Measurements from ENCODE around the gene RBMS2.
"Not testable (repeated sequence)": the region's sequence is repeated elsewhere in the genome, so short reads cannot be mapped to it uniquely, and the experiment has no call there.

The RBMS2 gene

DNA sequence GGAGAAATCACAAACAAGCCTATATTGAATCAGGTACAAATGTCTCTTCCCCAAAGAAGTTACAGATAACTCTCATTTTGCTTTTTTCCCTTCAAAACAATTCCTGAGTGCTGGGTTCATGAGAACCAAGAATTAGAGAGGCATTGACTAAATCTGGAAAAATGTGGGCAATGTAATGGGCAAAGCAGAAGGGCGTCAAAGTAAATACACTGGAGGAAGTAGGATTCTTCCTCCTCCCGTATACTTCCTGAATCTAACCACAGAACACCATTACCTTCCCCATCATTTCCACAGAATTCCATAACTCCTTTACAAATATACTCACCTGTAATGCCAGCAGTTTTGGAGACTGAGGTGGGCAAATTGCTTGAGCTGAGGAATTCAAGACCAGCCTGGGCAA lies 3.0 kb upstream of the RBMS2 start:
- no peak for DNase-seq (ENCODE audit: low spot score)

DNA sequence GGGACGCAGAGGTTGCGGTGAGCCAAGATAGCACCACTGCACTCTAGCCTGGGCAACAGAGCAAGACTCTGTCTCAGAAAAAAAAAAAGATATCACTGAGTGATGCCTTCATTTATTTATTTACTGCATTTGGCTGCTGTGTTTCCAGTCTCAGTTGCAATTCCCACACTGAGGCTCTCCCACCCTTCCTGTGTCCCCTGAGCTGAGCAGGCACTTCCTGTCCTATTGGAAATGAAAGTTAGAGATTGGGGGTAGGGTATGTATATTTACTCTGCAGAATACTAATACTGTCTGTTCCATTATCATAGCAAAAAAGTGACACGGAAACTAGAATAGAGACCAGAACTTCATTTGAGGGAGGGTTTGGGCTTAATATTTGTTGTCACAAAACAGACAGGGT lies 1.6 kb upstream of the RBMS2 start:
- DNase-seq (ENCODE audit: low spot score): peak; percentile 65

DNA sequence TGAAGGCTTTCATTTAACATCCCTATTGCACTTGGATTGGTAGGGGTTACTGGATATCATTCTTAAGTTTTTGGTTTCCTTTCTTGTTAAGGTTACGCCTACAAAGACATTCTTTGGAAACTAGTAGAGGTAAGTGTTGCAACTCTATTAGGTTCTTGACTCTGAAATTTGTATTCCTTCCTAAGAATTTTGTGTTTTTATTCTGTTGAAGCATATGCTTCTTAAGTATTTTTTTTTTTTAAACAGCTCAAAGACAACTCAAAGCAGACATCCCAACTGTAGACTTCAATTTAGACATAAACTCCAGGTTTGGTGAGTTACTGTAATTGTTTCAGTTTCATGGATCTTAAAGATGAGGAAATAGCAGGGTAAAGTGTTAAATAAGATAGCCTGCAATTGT lies 1.1 kb upstream of the RBMS2 start:
- DNase-seq (ENCODE audit: low spot score): no peak

DNA sequence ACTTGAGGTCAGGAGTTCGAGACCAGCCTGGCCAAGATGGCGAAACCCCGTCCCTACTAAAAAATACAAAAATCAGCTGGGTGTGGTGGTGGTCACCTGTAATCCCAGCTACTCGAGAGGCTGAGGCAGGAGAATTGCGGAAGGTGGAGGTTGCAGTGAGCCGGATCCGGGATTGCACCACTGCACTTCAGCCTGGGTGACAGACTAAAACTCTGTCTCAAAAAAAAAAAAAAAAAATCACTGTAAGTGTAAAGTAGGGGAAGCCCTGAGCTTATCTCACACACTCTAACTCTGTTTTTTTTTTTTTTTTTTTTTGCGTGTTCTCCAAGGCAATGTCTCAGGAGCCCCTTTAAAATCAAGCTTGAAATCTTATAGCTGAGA lies 421 bp upstream of the RBMS2 start:
- DNase-seq (ENCODE audit: low spot score): no peak

DNA sequence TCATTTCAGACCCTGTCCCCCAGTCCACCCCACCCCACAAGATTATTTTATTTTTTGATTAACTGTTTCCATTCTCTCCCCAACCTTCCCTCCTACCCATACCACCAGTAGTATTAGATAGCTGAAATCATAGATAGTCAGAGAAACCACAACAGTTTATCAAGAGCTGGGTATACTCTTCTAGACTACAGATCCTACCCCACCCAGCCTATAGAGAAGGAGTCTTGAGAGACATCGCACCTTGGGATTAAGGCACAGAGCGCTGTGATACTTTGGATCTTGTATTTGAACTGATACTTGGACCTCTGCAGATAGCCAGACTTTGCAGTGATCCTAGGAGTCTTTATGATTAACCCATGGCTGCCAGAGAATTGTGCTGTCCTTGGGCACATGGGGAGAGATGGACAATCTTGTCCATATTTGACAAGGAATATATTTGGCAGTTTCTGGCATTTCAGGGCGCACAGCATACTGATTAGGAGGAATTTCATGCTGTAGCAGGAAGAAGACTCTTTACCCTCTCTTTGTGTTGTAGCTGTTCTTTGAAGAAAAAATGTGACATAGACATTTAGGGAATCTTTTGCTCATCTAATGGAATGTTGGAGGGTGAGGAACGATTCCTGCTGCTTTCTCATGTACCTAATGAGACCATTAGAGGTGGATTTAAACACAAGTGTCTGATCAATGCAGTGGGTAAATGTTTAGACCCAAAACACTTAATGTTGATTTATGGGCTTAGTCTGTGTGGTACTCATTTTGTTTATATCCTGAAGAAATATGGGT lies 982 bp downstream of the RBMS2 start:
- DNase-seq (ENCODE audit: low spot score): no peak

DNA sequence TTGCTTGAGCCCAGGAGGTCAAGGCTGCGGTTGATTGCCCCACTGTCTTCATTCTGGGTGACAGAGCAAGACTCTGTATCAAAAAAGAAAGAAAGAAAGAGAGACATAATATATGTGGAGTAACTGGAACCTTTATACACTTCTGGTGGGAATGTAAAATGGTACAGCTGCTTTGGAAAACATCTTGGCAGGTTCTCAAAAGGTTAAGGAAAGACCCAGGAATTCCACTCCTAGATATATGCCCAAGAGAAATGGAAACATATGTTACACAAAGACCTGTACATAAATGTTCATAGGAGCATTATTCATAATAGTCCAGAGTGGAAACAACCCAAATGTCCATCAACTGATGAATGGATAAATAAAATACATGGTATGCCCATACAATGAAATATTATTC lies 7.2 kb downstream of the RBMS2 start:
- no peak for DNase-seq (ENCODE audit: low spot score)

DNA sequence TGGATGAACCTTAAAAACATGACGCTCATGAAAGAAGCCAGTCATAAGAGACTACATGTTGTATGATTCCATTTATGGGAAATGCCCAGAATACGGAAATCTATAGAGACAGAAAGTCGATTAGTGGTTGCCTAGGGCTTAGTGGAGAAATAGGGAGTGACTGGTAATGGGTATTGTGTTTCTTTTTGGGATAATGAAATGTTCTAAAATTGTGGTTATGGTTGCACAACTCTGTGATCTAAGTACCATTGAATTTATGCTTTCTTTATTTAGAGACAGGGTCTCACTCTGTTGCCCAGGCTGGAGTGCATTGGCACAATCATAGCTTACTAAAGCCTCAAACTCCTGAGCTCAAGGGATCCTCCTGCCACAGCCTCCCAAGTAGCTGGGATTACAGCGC lies 8.0 kb downstream of the RBMS2 start:
- DNase-seq (ENCODE audit: low spot score): no peak

DNA sequence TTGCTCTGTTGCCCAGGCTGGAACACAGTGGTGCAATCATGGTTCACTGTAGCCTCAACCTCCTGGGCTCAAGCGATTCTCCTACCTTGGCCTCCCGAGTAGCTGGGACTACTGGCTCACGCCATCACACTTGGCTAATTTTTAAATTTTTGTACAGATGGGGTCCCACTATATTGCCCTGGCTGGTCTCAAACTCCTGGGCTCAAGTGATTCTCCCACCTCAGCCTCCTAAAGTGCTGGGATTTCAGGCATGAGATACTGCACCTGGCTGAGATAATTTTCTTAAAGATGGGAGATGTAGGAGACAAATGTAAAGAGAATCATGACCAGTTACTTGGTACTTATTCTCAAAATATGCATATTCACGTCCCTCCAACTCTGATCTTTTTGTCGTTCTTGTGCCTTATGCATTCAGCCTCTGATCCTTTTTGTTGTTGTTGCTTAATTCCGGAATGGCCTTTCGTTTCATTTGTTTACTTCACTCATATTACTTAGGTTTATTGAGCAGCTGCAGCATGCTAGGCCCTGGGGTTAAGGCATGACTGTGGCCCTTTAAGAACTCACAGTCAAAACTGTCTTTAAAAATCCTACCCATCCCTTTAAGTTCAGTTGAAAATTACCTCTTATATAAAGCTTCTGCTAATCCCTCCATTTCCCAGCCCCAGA lies 8.9 kb downstream of the RBMS2 start:
- DNase-seq (ENCODE audit: low spot score): no peak

DNA sequence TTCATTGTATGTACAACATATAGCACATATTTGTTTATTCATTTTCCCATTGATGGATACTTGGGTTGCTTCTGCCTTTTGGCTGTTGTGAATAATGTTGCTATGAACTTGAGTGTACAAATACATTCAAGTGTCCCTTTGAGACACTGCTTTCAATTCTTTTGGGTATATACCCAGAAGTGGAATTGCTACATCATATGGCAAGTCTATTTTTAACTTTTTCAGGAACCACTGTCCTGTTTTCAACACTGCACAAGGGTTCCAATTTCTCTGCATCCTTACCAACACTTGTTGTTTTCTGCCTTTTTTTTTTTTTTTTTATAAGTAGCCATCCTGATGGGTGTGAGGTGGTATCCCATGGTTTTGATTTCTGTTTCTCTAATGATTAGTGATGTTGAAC lies 15.9 kb downstream of the RBMS2 start:
- DNase-seq (ENCODE audit: low spot score): no peak

DNA sequence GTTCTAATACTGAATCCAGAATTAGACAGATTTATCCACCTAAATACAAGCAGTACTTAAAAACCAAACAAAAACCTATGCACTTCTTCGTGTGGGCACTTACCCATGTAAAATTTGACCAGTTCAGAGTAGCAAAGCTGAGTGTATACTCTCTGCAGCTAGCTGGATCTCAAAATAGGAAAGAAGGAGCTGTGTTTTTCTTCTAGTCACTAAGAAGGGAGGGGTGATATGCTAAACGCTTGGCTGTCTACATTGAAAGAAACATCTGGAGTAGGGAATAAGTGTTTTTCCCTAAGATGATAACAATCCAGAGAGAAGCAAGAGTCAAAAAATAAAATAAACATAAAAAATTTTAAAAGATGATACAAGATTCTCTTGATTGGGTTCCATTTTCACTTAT lies 20.0 kb downstream of the RBMS2 start:
- no peak for DNase-seq (ENCODE audit: low spot score)

DNA sequence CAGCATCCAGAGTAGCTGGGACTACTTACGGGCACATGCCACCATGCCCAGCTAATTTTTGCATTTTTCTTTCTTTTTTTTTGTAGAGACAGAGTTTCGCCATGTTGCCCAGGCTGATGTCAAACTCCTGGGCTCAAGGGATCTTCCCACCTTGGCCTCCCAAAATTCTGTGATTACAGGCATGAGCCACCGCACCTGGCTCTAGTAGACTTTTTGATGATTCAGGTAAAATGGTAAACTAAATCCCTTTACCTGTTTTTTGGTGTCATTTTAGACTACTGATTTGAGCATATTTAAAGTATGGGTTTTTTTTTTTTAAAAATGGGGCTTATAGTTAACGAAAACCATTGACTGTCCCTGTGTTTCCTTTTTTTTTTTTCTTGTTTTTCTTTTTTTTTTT lies 20.5 kb downstream of the RBMS2 start:
- DNase-seq (ENCODE audit: low spot score): no peak

DNA sequence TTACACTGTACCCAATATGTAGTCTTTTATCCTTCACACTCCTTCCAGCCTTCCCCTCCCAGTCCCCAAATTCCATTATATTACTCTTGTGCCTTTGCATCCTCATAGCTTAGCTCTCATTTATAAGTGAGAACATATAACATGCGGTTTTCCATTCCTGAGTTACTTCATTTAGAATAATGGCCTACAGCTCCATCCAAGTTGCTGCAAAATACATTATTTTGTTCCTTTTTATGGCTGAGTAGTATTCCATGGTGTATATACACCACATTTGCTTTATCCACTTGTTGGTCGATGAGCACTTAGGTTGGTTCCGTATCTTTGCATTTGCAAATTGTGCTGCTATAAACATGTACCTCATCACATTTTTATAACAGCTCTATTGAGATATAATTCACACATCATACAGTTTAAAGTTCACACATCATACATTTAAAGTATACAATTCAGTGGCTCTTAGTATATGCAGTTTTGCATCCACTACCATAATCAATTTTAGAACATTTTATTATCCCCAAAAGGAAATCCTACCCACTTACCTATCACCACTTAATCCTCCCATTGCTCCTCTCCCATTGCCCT lies 23.5 kb downstream of the RBMS2 start:
- DNase-seq (ENCODE audit: low spot score): no peak

DNA sequence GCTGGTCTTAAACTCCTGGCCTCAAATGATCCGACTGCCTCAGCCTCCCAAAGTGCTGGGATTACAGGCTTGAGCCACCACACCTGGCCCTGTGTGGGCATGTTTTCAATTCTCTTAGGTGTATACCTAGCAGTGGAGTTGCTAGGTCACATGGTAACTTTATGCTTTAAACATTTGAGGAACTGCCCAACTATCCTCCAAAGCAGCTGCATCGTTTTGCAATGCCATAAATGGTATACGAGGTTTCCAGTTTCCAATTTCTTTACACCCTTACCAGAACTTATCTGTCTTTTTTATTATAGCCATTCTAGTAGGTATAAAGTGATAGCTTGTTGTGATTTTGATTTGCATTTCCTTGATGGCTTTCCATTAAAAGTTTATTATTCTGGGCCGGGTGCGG lies 25.1 kb downstream of the RBMS2 start:
- DNase-seq (ENCODE audit: low spot score): no peak

DNA sequence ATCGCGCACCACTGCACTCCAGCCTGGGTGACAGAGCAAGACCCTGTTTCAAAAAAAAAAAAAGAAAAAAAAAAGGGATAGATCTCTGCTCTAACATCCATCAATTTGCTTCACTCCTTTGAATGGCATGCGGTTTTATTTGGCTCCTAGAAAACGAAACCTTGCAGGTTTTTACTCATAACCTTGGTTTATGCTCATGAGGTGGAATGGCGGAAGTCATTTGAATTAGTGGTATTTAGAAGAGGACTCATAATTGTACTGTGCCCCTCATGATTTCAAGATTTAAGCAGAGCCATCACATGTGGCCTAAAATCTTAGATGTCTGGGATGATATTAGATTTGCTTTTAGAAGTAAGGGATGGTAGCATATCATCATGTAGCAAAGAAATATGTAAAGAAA lies 29.4 kb downstream of the RBMS2 start:
- no peak for DNase-seq (ENCODE audit: low spot score)

DNA sequence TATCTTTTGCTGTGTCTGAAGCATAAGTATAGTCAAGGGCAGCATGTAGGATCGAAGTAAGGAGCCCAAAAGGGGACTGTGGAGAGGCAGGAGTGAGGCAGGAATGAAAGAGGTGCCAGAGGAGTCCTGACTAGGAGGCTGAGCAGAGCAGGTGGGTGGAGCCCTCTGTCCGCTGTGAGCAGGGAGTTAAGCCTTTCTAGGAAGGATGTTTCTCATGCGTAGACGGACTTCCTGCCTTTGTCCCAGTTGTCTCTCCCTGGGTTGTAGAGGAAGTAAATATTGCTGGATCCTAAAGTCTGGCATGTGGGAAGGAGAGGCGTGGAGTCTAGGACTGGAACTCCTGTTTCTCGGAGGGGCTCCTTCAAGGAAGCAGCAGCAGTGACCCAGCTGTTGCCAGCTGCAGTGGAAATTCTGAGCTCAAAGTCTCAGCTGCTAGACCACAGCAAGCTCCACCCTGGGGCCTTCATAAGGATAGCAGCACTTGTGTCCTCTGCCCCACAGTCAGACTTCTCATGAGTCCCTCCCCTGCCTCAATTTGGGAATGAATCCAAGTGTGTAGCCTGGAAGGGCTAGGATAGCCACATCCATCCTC lies 44.0 kb downstream of the RBMS2 start:
- peak; percentile 99 for DNase-seq (ENCODE audit: low spot score)

DNA sequence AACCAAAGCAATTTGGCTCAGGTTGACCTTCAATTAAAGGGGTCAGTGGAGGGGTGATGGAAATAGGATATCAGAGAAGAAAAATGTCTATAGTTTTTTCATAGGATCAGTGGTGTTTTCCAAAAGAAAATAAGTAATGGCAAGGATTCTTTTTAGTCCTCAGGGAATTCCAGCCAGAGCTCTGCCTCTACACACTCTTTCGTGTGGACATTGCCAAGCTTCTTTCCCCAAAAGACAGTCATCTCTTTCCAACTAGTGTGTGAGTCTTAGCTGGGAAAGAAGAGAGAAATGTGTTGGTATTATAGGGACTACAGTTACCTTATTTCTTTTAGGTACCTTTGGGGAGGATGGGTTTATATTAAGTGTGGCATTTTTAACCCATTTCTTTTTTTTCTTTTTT lies 46.5 kb downstream of the RBMS2 start:
- DNase-seq (ENCODE audit: low spot score): no peak

DNA sequence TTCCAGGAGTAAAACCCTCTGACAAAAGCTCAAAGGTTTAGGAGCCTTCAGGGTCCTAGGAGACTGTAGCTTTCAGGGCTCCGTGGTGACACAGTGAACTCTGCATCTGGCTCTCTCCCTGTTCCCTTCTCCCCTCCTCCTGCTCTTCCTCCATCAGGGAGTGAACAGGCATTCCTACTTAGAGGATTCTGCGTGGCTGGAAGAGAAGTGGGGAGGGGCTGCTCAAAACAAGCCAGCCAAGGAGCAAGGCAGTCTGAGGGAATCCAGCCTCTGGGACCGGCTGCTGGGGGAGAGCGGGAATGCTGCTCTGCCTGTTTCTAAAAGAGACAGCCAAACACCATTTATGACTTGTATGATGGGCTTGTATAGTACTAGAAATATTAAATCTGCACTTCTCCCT lies 49.5 kb downstream of the RBMS2 start:
- no peak for DNase-seq (ENCODE audit: low spot score)

DNA sequence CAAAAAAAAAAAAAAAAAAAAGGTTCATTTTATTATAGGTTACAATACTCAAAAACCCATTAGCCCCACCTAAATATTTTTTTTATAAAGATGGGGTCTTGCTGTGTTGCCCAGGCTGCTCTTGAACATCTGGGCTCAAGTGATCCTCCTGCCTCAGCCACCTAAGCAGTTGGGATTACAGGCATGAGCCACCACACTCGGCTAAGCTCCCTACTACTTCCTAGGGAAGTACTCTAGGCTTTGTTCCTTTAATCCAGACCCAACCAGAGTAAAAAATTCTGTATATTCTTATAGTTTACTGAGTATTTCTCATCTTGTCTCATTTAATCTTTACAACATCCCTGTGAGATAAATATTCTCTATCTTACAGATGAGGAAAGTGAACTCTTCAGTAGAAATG lies 50.7 kb downstream of the RBMS2 start:
- no peak for DNase-seq (ENCODE audit: low spot score)

DNA sequence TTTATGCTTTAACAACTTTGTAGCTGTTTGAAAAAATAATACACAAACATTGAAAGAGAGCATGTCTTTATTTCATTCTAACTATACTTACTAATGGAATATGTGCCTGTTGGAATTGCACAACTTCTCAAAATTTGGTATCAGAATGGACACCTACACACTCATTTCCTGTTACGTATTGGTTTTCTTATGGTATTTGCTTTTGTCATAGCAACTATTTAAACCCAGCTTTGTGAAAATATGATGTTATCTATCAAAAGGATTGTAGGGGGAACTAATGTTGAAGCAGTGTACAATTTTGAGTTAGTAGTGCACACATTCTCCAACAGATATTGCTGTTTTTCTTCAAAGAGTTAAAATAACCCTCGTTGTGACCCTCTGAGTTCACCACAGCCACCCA lies 52.6 kb downstream of the RBMS2 start:
- DNase-seq (ENCODE audit: low spot score): no peak

DNA sequence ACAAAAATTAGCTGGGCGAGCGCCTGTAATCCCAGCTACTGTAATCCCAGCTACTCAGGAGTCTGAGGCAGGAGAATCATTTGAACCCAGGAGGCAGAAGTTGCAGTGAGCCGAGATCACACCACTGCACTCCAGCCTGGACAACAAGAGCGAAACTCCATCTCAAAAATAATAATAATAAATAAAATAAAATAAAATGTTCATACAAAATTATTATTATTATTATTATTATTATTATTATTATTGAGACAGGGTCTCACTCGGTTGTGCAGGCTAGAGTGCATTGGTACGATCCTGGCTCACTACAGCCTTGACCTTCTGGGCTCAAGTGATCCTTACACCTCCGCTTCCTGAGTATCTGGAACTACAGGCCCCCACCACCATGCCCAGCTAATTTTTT lies 55.6 kb downstream of the RBMS2 start:
- not testable (repeated sequence) for DNase-seq (ENCODE audit: low spot score)

DNA sequence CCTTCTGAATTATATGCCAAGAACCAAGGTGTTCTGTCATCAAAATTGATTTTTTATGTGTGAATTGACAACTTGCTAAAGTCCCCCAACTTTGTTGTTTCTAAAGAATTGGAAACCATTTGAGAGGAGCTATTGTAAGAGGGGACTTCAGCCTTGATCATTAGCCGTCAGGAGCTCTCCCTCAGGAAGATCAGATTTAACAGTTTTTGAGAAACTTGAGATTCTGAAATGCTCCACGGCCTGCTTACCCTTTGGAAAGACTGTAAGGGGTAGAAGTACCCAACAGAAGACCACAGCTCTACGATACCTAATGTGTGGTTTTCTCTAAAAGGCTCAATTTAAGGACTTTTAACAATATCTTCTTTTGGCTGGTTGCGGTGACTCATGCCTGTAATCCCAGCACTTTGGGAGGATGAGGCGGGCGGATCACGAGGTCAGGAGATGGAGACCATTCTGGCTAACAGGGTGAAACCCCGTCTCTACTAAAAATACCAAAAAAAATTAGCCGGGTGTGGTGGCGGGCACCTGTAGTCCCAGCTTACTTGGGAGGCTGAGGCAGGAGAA lies 57.4 kb downstream of the RBMS2 start:
- DNase-seq (ENCODE audit: low spot score): no peak

DNA sequence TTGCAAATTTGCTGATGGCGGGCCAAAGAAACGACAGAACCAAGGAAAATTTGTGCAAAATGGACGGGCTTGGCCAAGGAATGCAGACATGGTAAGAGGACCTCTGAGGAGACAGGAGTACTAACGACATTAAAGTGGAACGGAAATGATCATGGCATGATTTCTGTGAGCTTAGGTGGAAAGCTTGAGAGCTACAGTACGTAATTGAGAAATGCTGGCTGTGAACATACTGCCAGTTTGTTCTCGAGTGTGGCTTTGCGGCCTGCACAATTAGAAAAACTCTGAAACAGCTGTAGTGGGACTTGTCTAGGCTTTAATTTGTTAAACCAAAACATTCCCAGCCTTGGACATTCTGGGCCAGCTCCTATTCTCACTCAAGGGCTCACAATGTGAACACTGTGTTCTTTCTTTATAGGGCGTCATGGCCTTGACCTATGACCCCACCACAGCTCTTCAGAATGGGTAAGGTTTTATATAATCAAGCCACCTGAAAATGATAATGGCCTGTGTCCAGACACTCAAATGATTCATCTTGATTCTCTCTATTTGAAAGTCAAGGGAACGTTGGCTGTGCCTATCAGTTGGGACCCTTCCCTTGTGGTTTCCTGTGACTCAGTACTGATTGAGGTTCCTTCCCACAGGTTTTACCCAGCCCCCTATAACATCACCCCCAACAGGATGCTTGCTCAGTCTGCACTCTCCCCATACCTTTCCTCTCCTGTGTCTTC lies 60.0 kb downstream of the RBMS2 start:
- peak; percentile 58 for DNase-seq (ENCODE audit: low spot score)
